WTC11 (cell line): ENCODE results near the gene AGBL1.

Experiments used
- CREB1 ChIP-seq: sonication (generic); formaldehyde crosslinking; IDR thresholded peaks from 2 replicates; pipeline ENCODE4 v1.8.0; 2023; ENCODE audit warnings: mild to moderate bottlenecking, missing genetic modification reagents
- ESRRA ChIP-seq: sonication (generic); formaldehyde crosslinking; IDR thresholded peaks from 2 replicates; pipeline ENCODE4 v1.8.1; 2022; ENCODE audit warnings: mild to moderate bottlenecking, missing genetic modification reagents, borderline replicate concordance
- MYBL2 ChIP-seq: sonication (generic); formaldehyde crosslinking; IDR thresholded peaks from 2 replicates; pipeline ENCODE4 v1.8.1; 2023; ENCODE audit warnings: mild to moderate bottlenecking, moderate library complexity, missing genetic modification reagents
- NR2C2 ChIP-seq: sonication (generic); formaldehyde crosslinking; IDR thresholded peaks from 2 replicates; pipeline ENCODE4 v1.8.0; 2022; ENCODE audit warnings: mild to moderate bottlenecking, missing genetic modification reagents
- TEAD4 ChIP-seq: sonication (generic); formaldehyde crosslinking; IDR thresholded peaks from 2 replicates; pipeline ENCODE4 v1.8.0; 2022; ENCODE audit warnings: mild to moderate bottlenecking, missing genetic modification reagents
- ZNF317 ChIP-seq: sonication (generic); formaldehyde crosslinking; IDR thresholded peaks from 2 replicates; pipeline ENCODE4 v1.8.1; 2023; ENCODE audit warnings: low read depth, mild to moderate bottlenecking, moderate library complexity, missing genetic modification reagents, borderline replicate concordance
- TF ChIP-seq, protein P1 (sequence below): fragments of 200-600 bp; IDR thresholded peaks from 2 replicates; pipeline ENCODE4 v1.8.0; 2022; ENCODE audit warnings: antibody characterized with exemption
- TF ChIP-seq, protein P2 (sequence below): sonication (generic); formaldehyde crosslinking; IDR thresholded peaks from 2 replicates; pipeline ENCODE4 v1.8.0; 2022; ENCODE audit warnings: mild to moderate bottlenecking, missing genetic modification reagents

DNA sequence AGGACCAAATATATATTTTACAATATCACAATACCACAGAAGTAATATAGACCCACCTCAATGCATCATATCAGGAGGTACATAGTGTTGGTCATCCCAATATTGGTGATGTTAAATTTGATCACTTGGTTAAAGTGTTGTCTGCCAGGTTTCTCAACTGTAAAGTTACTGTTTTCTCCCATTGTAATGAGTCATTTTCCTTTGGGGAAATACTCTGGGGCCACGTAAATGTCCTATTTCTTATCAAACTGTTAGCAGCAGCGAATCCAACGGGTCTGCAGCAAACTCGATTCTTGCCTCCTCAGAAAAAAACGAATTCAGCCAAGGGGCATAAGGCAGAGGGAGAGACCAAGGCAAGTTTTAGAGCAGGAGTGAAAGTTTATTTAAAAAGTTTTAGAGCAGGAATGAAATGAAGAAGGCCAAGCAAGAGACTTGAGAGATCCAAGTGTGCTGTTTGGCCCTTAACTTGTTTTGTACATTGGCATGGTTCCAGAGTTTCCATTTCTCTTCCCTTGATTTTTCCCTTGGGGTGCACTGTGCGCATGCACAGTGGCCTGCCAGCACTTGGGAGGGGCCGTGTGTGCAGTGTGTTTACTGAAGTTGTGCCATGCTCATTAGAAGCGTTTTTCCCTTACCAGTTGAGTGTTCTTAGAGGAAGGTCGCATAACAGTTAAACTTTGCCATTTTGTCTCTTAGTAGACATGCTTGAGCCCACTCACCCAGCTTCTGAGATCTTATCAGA is 512.5 kb downstream of the AGBL1 start:
- TF ChIP-seq, protein P1, sequence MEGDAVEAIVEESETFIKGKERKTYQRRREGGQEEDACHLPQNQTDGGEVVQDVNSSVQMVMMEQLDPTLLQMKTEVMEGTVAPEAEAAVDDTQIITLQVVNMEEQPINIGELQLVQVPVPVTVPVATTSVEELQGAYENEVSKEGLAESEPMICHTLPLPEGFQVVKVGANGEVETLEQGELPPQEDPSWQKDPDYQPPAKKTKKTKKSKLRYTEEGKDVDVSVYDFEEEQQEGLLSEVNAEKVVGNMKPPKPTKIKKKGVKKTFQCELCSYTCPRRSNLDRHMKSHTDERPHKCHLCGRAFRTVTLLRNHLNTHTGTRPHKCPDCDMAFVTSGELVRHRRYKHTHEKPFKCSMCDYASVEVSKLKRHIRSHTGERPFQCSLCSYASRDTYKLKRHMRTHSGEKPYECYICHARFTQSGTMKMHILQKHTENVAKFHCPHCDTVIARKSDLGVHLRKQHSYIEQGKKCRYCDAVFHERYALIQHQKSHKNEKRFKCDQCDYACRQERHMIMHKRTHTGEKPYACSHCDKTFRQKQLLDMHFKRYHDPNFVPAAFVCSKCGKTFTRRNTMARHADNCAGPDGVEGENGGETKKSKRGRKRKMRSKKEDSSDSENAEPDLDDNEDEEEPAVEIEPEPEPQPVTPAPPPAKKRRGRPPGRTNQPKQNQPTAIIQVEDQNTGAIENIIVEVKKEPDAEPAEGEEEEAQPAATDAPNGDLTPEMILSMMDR: no peak
- TF ChIP-seq CREB1 (CRISPR knock-in tag): no peak
- TF ChIP-seq NR2C2 (CRISPR knock-in tag): no peak
- TF ChIP-seq, protein P2, sequence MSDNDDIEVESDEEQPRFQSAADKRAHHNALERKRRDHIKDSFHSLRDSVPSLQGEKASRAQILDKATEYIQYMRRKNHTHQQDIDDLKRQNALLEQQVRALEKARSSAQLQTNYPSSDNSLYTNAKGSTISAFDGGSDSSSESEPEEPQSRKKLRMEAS: no peak
- TF ChIP-seq ESRRA: no peak
- TF ChIP-seq ZNF317 (CRISPR knock-in tag): no peak
- TF ChIP-seq TEAD4: no peak
- no peak for TF ChIP-seq MYBL2 (CRISPR knock-in tag)
